Right lobe of liver (tissue), 4 donors: ENCODE data around the gene ERP27.

Source experiments
- CTCF ChIP-seq, 4 donors: fragments of 200-600 bp in 3 of 4; fragments of 450-650 bp in 1 of 4; IDR thresholded peaks; one replicate each; pipeline versions ENCODE4 v1.5.1 to v1.8.0; 2016 to 2022; ENCODE audit warnings: antibody characterized with exemption in 4 of 4, mild to moderate bottlenecking in 2 of 4
- POLR2A ChIP-seq: fragments of 450-650 bp; IDR thresholded peaks from one replicate; pipeline ENCODE4 v1.6.1; 2017; ENCODE audit warnings: antibody characterized with exemption, mild to moderate bottlenecking
- donor health status: DM: no; HTN: no; CAD: no.
- donor health status: DM: no; HTN: no; CAD: no.
- donor health status: DM: no; HTN: yes; CAD: no.

- TF ChIP-seq CTCF (IDR thresholded peaks at IDR 0.05) = no peak
- TF ChIP-seq POLR2A = no peak
These were observed 46.5 kb upstream of the ERP27 start for GRCh38 chr12:14984766-14985285.
